RWPE2 (cell line): Measurements from ENCODE around the gene TLR6.
A peak's percentile ranks its signal among the peaks of the same experiment; 100 is the strongest.

Source experiments
- ATAC-seq: fragments of 200-7000 bp; cut with Tn5 transposase; 3 replicates; pipeline ENCODE4 v1.9.1; 2021; ENCODE audit warnings: low read depth
- DNase-seq: peaks from one replicate; pipeline ENCODE4 v3.0.0-alpha.2; 2020; ENCODE audit warnings: low spot score
- H3K27ac ChIP-seq: fragments of 450-650 bp; 2 replicates; pipeline ENCODE4 v1.5.1; 2017; ENCODE audit warnings: mild to moderate bottlenecking; ENCODE audit not compliant: poor library complexity, severe bottlenecking
- H3K27me3 ChIP-seq: fragments of 250-450 bp; sonication (Bioruptor Pico); 2 replicates; pipeline ENCODE4 v1.5.1; 2021; ENCODE audit warnings: mild to moderate bottlenecking, moderate library complexity; ENCODE audit not compliant: insufficient read depth, poor library complexity, severe bottlenecking
- H3K36me3 ChIP-seq: fragments of 250-450 bp; sonication (Bioruptor Pico); 2 replicates; pipeline ENCODE4 v1.5.1; 2020; ENCODE audit warnings: low read depth, mild to moderate bottlenecking, moderate library complexity
- H3K4me1 ChIP-seq: fragments of 250-450 bp; sonication (Bioruptor Pico); 2 replicates; pipeline ENCODE4 v1.5.1; 2021; ENCODE audit warnings: mild to moderate bottlenecking, moderate library complexity; ENCODE audit not compliant: insufficient read depth, poor library complexity, severe bottlenecking
- H3K4me3 ChIP-seq: fragments of 250-450 bp; sonication (Bioruptor Pico); 2 replicates; pipeline ENCODE4 v1.5.1; 2021; ENCODE audit warnings: mild to moderate bottlenecking, moderate library complexity; ENCODE audit not compliant: severe bottlenecking
- H3K9me3 ChIP-seq: fragments of 250-450 bp; sonication (Bioruptor Pico); 2 replicates; pipeline ENCODE4 v1.5.1; 2021; ENCODE audit warnings: mild to moderate bottlenecking, moderate library complexity; ENCODE audit not compliant: severe bottlenecking
- TF ChIP-seq, protein P1 (sequence below): fragments of 450-650 bp; IDR thresholded peaks from one replicate; pipeline ENCODE4 v1.5.1; 2017; ENCODE audit warnings: mild to moderate bottlenecking, moderate library complexity; ENCODE audit not compliant: poor library complexity, severe bottlenecking

TLR6 gene

DNA sequence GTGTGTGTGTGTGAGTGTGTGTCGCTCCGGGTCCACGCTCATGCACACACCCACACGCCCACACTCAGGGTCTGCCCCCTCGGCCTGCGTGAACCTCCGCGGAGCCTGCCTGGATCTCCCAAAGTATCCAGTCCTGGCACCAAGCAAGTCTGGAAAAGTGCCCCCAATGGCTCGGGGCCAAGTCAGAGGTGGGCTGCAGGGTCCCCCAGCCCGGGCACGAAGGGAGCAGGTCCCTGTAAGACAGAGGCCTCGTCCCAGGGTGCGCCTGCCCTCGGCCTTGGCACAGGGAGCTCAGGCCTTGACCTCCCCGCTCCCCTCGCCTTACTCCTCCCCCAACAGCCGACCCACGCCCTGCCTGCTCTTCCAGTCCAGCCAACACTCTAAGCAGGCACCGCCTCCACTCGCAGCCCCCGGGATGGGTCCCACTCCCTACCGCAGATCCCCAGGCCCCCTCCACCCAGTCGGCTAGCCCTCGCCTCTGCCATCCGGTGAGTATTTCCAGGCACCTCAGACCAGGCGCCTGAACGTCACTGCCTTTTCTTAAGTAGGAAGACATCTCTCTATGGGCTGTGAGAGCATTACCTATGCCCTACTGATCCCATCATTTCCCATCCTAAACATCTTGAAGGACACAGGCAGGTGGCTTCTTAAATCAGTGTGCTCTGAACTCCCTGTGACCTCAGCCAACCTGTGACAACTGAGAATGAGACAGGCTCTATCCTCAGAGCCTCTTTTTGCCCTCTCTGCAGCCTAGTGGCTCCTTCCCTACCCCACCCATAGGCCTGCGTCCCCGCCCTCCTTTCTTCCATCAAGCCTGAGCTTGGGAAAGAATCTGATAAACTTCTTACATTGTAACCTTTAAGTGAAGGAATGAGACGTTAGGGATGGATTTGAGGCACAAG lies 11.7 kb upstream of the TLR6 start:
- Histone ChIP-seq H3K4me3 (peak overlapping the region; percentile 71), H3K4me1 (peaks cover 5% of the 10 kb centered on the region), H3K9me3 (no peaks in the 10 kb centered on the region), H3K27ac (peak overlapping the region; percentile 63), H3K27me3 (no peaks in the 10 kb centered on the region), H3K36me3 (peaks cover 40% of the 10 kb centered on the region)
- ATAC-seq (peak; percentile 44), DNase-seq (peak; percentile 62)
- TF ChIP-seq, protein P1, sequence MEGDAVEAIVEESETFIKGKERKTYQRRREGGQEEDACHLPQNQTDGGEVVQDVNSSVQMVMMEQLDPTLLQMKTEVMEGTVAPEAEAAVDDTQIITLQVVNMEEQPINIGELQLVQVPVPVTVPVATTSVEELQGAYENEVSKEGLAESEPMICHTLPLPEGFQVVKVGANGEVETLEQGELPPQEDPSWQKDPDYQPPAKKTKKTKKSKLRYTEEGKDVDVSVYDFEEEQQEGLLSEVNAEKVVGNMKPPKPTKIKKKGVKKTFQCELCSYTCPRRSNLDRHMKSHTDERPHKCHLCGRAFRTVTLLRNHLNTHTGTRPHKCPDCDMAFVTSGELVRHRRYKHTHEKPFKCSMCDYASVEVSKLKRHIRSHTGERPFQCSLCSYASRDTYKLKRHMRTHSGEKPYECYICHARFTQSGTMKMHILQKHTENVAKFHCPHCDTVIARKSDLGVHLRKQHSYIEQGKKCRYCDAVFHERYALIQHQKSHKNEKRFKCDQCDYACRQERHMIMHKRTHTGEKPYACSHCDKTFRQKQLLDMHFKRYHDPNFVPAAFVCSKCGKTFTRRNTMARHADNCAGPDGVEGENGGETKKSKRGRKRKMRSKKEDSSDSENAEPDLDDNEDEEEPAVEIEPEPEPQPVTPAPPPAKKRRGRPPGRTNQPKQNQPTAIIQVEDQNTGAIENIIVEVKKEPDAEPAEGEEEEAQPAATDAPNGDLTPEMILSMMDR = no peak

DNA sequence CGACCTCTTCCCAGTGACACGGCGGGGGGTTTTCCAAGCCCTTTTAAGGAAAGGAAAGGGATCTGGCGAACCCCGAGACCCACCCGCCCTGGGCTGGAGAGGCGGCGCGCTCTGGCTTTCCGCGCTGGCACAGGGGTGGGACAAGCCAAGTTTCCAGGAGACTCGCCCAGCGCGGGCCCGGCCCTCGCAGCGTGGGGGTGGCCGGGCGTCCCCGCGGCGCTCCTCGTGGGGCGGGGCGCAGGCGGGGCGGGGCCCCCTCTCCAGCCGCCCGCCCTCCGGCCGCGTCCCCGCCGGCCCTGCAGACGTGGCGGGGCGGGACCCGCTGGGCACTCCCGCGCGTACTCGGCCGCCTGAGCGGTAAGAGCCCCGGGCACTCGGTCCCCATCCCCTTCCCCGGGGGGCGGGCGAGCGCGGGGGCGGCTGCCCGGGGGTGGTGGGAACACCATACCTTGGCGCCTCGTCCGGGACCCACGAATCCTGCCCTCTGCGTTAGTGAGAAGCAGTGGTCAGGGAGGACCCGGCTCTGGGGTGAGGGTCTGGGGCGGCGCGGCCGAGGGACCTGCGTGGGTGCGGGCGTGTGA lies 11.0 kb upstream of the TLR6 start, which contains the start of gene FAM114A1:
Gene FAM114A1, plus strand, starts transcription at position 329 of the 581 bp plus-strand sequence. CDS start 10,273 bp downstream, outside the sequence.
- Histone ChIP-seq H3K9me3 (no peaks in the 10 kb centered on the region), H3K36me3 (peaks cover 34% of the 10 kb centered on the region), H3K27me3 (no peaks in the 10 kb centered on the region), H3K4me3 (peak within 1 kb of the TSS; percentile 71), H3K4me1 (peaks cover 5% of the 10 kb centered on the region), H3K27ac (peak within 1 kb of the TSS; percentile 63)
- TF ChIP-seq, protein P1 = no peak
- peak; percentile 79 for DNase-seq
- peak; percentile 88 for ATAC-seq

DNA sequence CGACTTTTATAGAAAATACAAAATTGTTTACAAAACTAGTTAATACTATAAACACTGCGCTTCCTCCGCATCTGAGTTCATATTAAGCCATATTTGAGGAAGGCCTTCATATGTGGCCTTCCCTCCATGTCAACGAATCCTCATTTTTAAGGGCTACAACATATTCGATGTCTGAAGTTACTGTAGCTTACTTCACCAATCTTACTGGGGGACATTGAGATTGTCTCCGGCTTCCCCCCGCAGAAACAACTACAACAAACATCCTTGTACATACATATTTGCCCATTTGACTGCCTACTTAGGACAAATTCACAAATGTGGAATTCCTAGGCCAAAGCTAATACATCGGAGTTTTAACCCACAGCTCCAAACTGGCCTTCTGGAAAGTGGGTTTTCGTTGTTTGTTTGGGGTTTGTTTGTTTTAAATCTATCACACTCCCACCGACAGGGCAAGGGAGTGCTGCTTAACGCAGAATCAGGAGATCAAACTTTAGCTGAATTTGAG lies 10.4 kb upstream of the TLR6 start:
- Histone ChIP-seq H3K36me3 (peaks cover 29% of the 10 kb centered on the region), H3K27me3 (no peaks in the 10 kb centered on the region), H3K4me1 (peaks cover 5% of the 10 kb centered on the region), H3K27ac (peak overlapping the region; percentile 63), H3K9me3 (no peaks in the 10 kb centered on the region), H3K4me3 (peak overlapping the region; percentile 71)
- ATAC-seq = no peak
- TF ChIP-seq, protein P1 = no peak
- DNase-seq = no peak

DNA sequence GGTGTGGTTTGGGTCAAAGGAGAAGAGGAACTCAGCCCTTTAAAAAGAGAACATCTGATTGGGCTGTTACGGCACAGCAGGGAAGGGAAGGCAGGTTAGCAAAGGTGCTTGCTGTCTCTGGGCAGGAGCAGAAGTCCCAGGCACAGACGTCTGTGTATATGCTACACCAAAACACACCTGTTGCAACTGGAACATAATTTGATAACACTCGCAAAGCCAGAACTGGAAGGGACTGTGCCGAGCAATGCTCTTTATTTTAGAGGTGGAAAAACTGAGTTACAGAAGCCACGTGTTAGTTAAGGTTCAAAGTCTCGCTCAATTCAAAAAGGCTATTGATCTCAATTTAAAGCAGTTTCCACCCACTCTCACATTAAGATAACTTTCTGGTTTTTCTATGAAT lies 8.8 kb upstream of the TLR6 start:
- no peak for DNase-seq
- Histone ChIP-seq H3K27me3 (no peaks in the 10 kb centered on the region), H3K4me1 (peaks cover 5% of the 10 kb centered on the region), H3K36me3 (peaks cover 15% of the 10 kb centered on the region), H3K4me3 (no peak overlapping the region), H3K27ac (no peak overlapping the region), H3K9me3 (no peaks in the 10 kb centered on the region)
- ATAC-seq = no peak
- TF ChIP-seq, protein P1 = no peak
